Caco-2 (cell line): ENCODE measurements around the gene CHAC1. TPM values are rescaled to one million over a fixed set of nuclear protein-coding genes. Genes with fewer than 3 reads are reported as not detected.

Source experiments
- BruUV-seq: library from RNA; stranded (reverse); fragments of 400-500 nt; replicated peaks from 2 replicates; lab custom pipeline; 2021; lab: Mats Ljungman, UMichigan
- CTCF ChIA-PET: fragments of 300-600 bp; sonication (Branson Sonifier 250); formaldehyde crosslinking; loops from one replicate; lab custom pipeline; 2022; ENCODE audit warnings: antibody characterized with exemption; lab: Charles Lee
- POLR2A ChIA-PET: fragments of 300-600 bp; sonication (Branson Sonifier 250); formaldehyde crosslinking; loops from one replicate; lab custom pipeline; 2022; ENCODE audit warnings: antibody characterized with exemption; lab: Charles Lee
- DNase-seq, 2 experiments: peaks; one replicate each; pipeline versions ENCODE4 v3.0.0 to v3.0.0-alpha.2; 2020 to 2022
- H3K27me3 ChIP-seq: replicated peaks from 2 replicates; pipeline ENCODE4 v1.6.0; 2011; ENCODE audit warnings: low read length; ENCODE audit not compliant: control insufficient read depth, insufficient read depth
- H3K36me3 ChIP-seq: 2 replicates; pipeline ENCODE4 v1.5.1; 2011; ENCODE audit warnings: low read length; ENCODE audit not compliant: control insufficient read depth, insufficient read depth
- H3K4me1 ChIP-seq: fragments of 250-450 bp; sonication (Bioruptor Pico); 2 replicates; pipeline ENCODE4 v1.5.1; 2020; ENCODE audit warnings: mild to moderate bottlenecking
- H3K4me3 ChIP-seq: 2 replicates; pipeline ENCODE4 v1.5.1; 2011; ENCODE audit warnings: low read depth, mild to moderate bottlenecking, control low read depth, low read length
- H3K9me3 ChIP-seq: fragments of 250-450 bp; sonication (Bioruptor Pico); 2 replicates; pipeline ENCODE4 v1.5.1; 2020; ENCODE audit warnings: mild to moderate bottlenecking, moderate library complexity
- H3K27ac Mint-ChIP-seq: one replicate; pipeline ENCODE4 v1.8.0; 2022; ENCODE audit warnings: mixed read lengths; ENCODE audit not compliant: unreplicated experiment
- H3K27me3 Mint-ChIP-seq: one replicate; pipeline ENCODE4 v1.8.0; 2022; ENCODE audit warnings: mixed read lengths; ENCODE audit not compliant: insufficient read depth, unreplicated experiment
- H3K36me3 Mint-ChIP-seq: one replicate; pipeline ENCODE4 v1.8.0; 2022; ENCODE audit warnings: mild to moderate bottlenecking, mixed read lengths; ENCODE audit not compliant: insufficient read depth, unreplicated experiment
- H3K4me1 Mint-ChIP-seq: one replicate; pipeline ENCODE4 v1.8.0; 2022; ENCODE audit warnings: low read depth, mixed read lengths; ENCODE audit not compliant: unreplicated experiment
- H3K4me3 Mint-ChIP-seq: one replicate; pipeline ENCODE4 v1.8.0; 2022; ENCODE audit warnings: mild to moderate bottlenecking, moderate library complexity, mixed read lengths; ENCODE audit not compliant: unreplicated experiment
- H3K9me3 Mint-ChIP-seq: one replicate; pipeline ENCODE4 v1.8.0; 2022; ENCODE audit warnings: mixed read lengths; ENCODE audit not compliant: unreplicated experiment
- intact Hi-C: fragments of 100-400 bp; cut with micrococcal nuclease; formaldehyde crosslinking; loops from one replicate; pipeline ENCODE4 v1.10.0; 2022; ENCODE audit not compliant: unreplicated experiment
- total RNA-seq: library from RNA; stranded (reverse); gene quantifications from 2 replicates; pipeline ENCODE4 v1.2.3, GENCODE V29; 2022
- TF ChIP-seq, protein P1 (sequence below), 2 experiments: fragments of 200-600 bp in 1 of 2; IDR thresholded peaks; 1 replicate in 1 of 2; 2 replicates in 1 of 2; pipeline versions ENCODE4 v1.5.1 to v1.8.0; 2011 to 2022; ENCODE audit warnings: antibody characterized with exemption in 1 of 2, control low read depth in 1 of 2, inconsistent platforms in 1 of 2, low read depth in 1 of 2, low read length in 1 of 2, mild to moderate bottlenecking in 1 of 2, moderate library complexity in 1 of 2; ENCODE audit not compliant: insufficient read depth in 1 of 2, severe bottlenecking in 1 of 2, unreplicated experiment in 1 of 2

Gene CHAC1
- total RNA-seq, 1 experiment from 2014 or later = 55.8 TPM

DNA sequence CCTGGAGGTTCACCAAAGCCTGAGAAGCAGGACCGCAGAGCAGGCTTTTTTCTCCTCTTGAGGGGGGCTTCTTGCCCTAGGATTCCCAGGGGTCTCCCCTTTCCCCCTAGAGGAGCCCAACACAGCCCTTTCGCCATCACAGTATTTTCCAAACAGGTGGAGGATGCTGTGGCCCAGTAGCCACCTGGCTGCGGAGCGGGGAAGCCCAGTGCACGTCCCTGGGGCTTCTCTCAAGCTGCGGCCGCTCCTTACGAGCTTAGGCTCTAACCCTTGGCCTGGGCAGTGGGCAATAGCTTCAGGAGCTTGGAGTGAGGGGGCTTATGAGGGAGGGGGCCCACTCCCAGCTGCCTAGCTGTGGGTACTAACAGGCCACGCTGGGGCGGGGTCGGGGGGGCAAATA is 35.7 kb upstream of the CHAC1 start:
- Mint-ChIP-seq H3K27me3 (no peaks in the 10 kb centered on the region), H3K4me3 (no peak overlapping the region), H3K27ac (no peak overlapping the region), H3K36me3 (no peaks in the 10 kb centered on the region), H3K9me3 (no peaks in the 10 kb centered on the region), H3K4me1 (no peaks in the 10 kb centered on the region)
- peaks cover 11% of the 10 kb centered on the region; the same call in 1 of the 2 replicates for H3K4me1 ChIP-seq
- no peak for DNase-seq
- no peak overlapping the region for H3K4me3 ChIP-seq
- intact Hi-C loops = no loop called here
- ChIA-PET CTCF (interaction anchor here (0.7 to 0.9 kb wide), 2 partner anchors 268 to 280 kb away, joined by 3 to 4 read pairs; no protein-coding TSS in a partner anchor), POLR2A (no interaction called here)
- BruUV-seq = no TSS peak
- no peaks in the 10 kb centered on the region for H3K36me3 ChIP-seq
- no peaks in the 10 kb centered on the region for H3K9me3 ChIP-seq
- H3K27me3 ChIP-seq = no peaks in the 10 kb centered on the region
- TF ChIP-seq, protein P1, sequence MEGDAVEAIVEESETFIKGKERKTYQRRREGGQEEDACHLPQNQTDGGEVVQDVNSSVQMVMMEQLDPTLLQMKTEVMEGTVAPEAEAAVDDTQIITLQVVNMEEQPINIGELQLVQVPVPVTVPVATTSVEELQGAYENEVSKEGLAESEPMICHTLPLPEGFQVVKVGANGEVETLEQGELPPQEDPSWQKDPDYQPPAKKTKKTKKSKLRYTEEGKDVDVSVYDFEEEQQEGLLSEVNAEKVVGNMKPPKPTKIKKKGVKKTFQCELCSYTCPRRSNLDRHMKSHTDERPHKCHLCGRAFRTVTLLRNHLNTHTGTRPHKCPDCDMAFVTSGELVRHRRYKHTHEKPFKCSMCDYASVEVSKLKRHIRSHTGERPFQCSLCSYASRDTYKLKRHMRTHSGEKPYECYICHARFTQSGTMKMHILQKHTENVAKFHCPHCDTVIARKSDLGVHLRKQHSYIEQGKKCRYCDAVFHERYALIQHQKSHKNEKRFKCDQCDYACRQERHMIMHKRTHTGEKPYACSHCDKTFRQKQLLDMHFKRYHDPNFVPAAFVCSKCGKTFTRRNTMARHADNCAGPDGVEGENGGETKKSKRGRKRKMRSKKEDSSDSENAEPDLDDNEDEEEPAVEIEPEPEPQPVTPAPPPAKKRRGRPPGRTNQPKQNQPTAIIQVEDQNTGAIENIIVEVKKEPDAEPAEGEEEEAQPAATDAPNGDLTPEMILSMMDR (IDR thresholded peaks at IDR 0.05; ENCODE audit: insufficient read depth in 1 of 2, low read depth in 1 of 2, low read length in 1 of 2, severe bottlenecking in 1 of 2, unreplicated experiment in 1 of 2) = no peak

- POLR2A ChIA-PET = no interaction called here
- no peaks in the 10 kb centered on the region for H3K27me3 ChIP-seq
- no peak for DNase-seq
- no peak overlapping the region for H3K4me3 ChIP-seq
- BruUV-seq = no TSS peak
- no peaks in the 10 kb centered on the region for H3K36me3 ChIP-seq
- H3K36me3 Mint-ChIP-seq = no peaks in the 10 kb centered on the region
- TF ChIP-seq, protein P1 (IDR thresholded peaks at IDR 0.05; ENCODE audit: insufficient read depth in 1 of 2, low read depth in 1 of 2, low read length in 1 of 2, severe bottlenecking in 1 of 2, unreplicated experiment in 1 of 2) = no peak
- H3K27me3 Mint-ChIP-seq = no peaks in the 10 kb centered on the region
- no peak overlapping the region for H3K4me3 Mint-ChIP-seq
- peaks cover 14% of the 10 kb centered on the region; the same call in 1 of the 2 replicates for H3K4me1 ChIP-seq
- H3K9me3 Mint-ChIP-seq = no peaks in the 10 kb centered on the region
- no peaks in the 10 kb centered on the region for H3K9me3 ChIP-seq
- CTCF ChIA-PET = interaction anchor here (0.7 to 0.9 kb wide), 2 partner anchors 267 to 279 kb away, joined by 3 to 4 read pairs; no protein-coding TSS in a partner anchor
- no peaks in the 10 kb centered on the region for H3K4me1 Mint-ChIP-seq
- H3K27ac Mint-ChIP-seq = no peak overlapping the region
- intact Hi-C loops = no loop called here
Measured at GRCh38 chr15:40918146-40918798, 35.0 kb upstream of the CHAC1 start.

- H3K27ac Mint-ChIP-seq = no peak overlapping the region
- POLR2A ChIA-PET = no interaction called here
Measured at GRCh38 chr15:40918799-40919392, 34.4 kb upstream of the CHAC1 start.

More at GRCh38 chr15:40918799-40919392, 34.4 kb upstream of the CHAC1 start:
- Mint-ChIP-seq H3K4me3 (no peak overlapping the region), H3K36me3 (no peaks in the 10 kb centered on the region), H3K4me1 (no peaks in the 10 kb centered on the region), H3K27me3 (no peaks in the 10 kb centered on the region), H3K9me3 (no peaks in the 10 kb centered on the region)
- no peak for DNase-seq
- no TSS peak for BruUV-seq
- H3K27me3 ChIP-seq = no peaks in the 10 kb centered on the region
- intact Hi-C loops = no loop called here
- H3K36me3 ChIP-seq = no peaks in the 10 kb centered on the region
- CTCF ChIA-PET = interaction anchor here (0.9 kb wide), 1 partner anchor 12 kb away, joined by 3 read pairs; no protein-coding TSS in a partner anchor
- TF ChIP-seq, protein P1 (IDR thresholded peaks at IDR 0.05; ENCODE audit: insufficient read depth in 1 of 2, low read depth in 1 of 2, low read length in 1 of 2, severe bottlenecking in 1 of 2, unreplicated experiment in 1 of 2) = no peak
- peaks cover 14% of the 10 kb centered on the region; the same call in 1 of the 2 replicates for H3K4me1 ChIP-seq
- no peak overlapping the region for H3K4me3 ChIP-seq
- H3K9me3 ChIP-seq = no peaks in the 10 kb centered on the region
